ENCODE results near the gene COA8.

COA8 gene

GRCh38 chr14:103563226-103563620, 463 bp downstream of the COA8 start:
- TF ChIP-seq CTCF (IDR thresholded peaks at IDR 0.05; ENCODE audit: low read depth, low read length): no peak
- peak overlapping the region; percentile 94 for H3K4me3 ChIP-seq (ENCODE audit: low read depth, low read length)

GRCh38 chr14:103563844-103564505, 1.2 kb downstream of the COA8 start:
- no peak for TF ChIP-seq CTCF (IDR thresholded peaks at IDR 0.05; ENCODE audit: low read depth, low read length)
- H3K4me3 ChIP-seq (ENCODE audit: low read depth, low read length): peak overlapping the region; percentile 94

- no peak overlapping the region for H3K4me3 ChIP-seq (ENCODE audit: low read depth, low read length)
- no peak for TF ChIP-seq CTCF (IDR thresholded peaks at IDR 0.05; ENCODE audit: low read depth, low read length)
Observed at GRCh38 chr14:103568952-103569351, 6.2 kb downstream of the COA8 start.

- no peak overlapping the region for H3K4me3 ChIP-seq (ENCODE audit: low read depth, low read length)
- no peak for TF ChIP-seq CTCF (IDR thresholded peaks at IDR 0.05; ENCODE audit: low read depth, low read length)
Observed at GRCh38 chr14:103569408-103569807, 6.6 kb downstream of the COA8 start.

- H3K4me3 ChIP-seq (ENCODE audit: low read depth, low read length): no peak overlapping the region
- TF ChIP-seq CTCF (IDR thresholded peaks at IDR 0.05; ENCODE audit: low read depth, low read length): no peak
Observed at GRCh38 chr14:103574104-103574503, 11.3 kb downstream of the COA8 start.

GRCh38 chr14:103574707-103575285, 12.0 kb downstream of the COA8 start:
- no peak overlapping the region for H3K4me3 ChIP-seq (ENCODE audit: low read depth, low read length)
- no peak for TF ChIP-seq CTCF (IDR thresholded peaks at IDR 0.05; ENCODE audit: low read depth, low read length)

- TF ChIP-seq CTCF (IDR thresholded peaks at IDR 0.05; ENCODE audit: low read depth, low read length): no peak
- H3K4me3 ChIP-seq (ENCODE audit: low read depth, low read length): no peak overlapping the region
Observed at GRCh38 chr14:103576371-103577024, 13.7 kb downstream of the COA8 start.
